Rectal smooth muscle tissue (tissue), 1 donor: ENCODE measurements around the gene GOLGA6L7.
"Not testable (repeated sequence)": the region's sequence is repeated elsewhere in the genome, so short reads cannot be mapped to it uniquely, and the experiment has no call there.

ENCODE experiments used
- H3K27ac ChIP-seq: one replicate; pipeline ENCODE4 v1.7.0; 2013; ENCODE audit warnings: low read depth, low read length, inconsistent platforms
- H3K27me3 ChIP-seq: one replicate; pipeline ENCODE4 v1.7.0; 2013; ENCODE audit warnings: low read length; ENCODE audit not compliant: control insufficient read depth, insufficient read depth
- H3K36me3 ChIP-seq: one replicate; pipeline ENCODE4 v1.7.0; 2013; ENCODE audit warnings: low read length; ENCODE audit not compliant: control insufficient read depth, insufficient read depth
- H3K4me1 ChIP-seq: one replicate; pipeline ENCODE4 v1.7.0; 2013; ENCODE audit warnings: low read length; ENCODE audit not compliant: control insufficient read depth, insufficient read depth
- H3K4me3 ChIP-seq: one replicate; pipeline ENCODE4 v1.7.0; 2013; ENCODE audit warnings: low read length
- H3K9ac ChIP-seq: one replicate; pipeline ENCODE4 v1.7.0; 2013; ENCODE audit warnings: low read length

The GOLGA6L7 gene

GRCh38 chr15:28879551-28879950 is 31.1 kb upstream of the GOLGA6L7 start:
- Histone ChIP-seq H3K4me1 (no peaks in the 10 kb centered on the region), H3K27ac (no peak overlapping the region), H3K4me3 (no peak overlapping the region), H3K27me3 (peaks cover 2% of the 10 kb centered on the region), H3K36me3 (no peaks in the 10 kb centered on the region), H3K9ac (no peak overlapping the region)

GRCh38 chr15:28878209-28878608 is 29.8 kb upstream of the GOLGA6L7 start:
- no peaks in the 10 kb centered on the region for H3K36me3 ChIP-seq

GRCh38 chr15:28876845-28877185 is 28.4 kb upstream of the GOLGA6L7 start:
- H3K27me3 ChIP-seq, result no peaks in the 10 kb centered on the region
- no peak overlapping the region for H3K9ac ChIP-seq
- no peak overlapping the region for H3K4me3 ChIP-seq
- no peak overlapping the region for H3K27ac ChIP-seq
- H3K4me1 ChIP-seq, result no peaks in the 10 kb centered on the region
- no peaks in the 10 kb centered on the region for H3K36me3 ChIP-seq

More at GRCh38 chr15:28878209-28878608, 29.8 kb upstream of the GOLGA6L7 start:
- H3K4me1 ChIP-seq, result no peaks in the 10 kb centered on the region
- no peak overlapping the region for H3K4me3 ChIP-seq
- H3K27me3 ChIP-seq, result no peaks in the 10 kb centered on the region
- H3K27ac ChIP-seq, result no peak overlapping the region
- H3K9ac ChIP-seq, result no peak overlapping the region

- no peak overlapping the region for H3K4me3 ChIP-seq
- H3K27me3 ChIP-seq, result no peaks in the 10 kb centered on the region
- no peak overlapping the region for H3K9ac ChIP-seq
- no peaks in the 10 kb centered on the region for H3K36me3 ChIP-seq
- H3K4me1 ChIP-seq, result no peaks in the 10 kb centered on the region
- no peak overlapping the region for H3K27ac ChIP-seq
Measured at GRCh38 chr15:28876131-28876844, 27.8 kb upstream of the GOLGA6L7 start.

GRCh38 chr15:28875461-28876000 is 27.1 kb upstream of the GOLGA6L7 start:
- Histone ChIP-seq H3K27me3 (no peaks in the 10 kb centered on the region), H3K27ac (no peak overlapping the region), H3K4me3 (no peak overlapping the region), H3K9ac (no peak overlapping the region), H3K4me1 (no peaks in the 10 kb centered on the region), H3K36me3 (no peaks in the 10 kb centered on the region)

- Histone ChIP-seq H3K27me3 (no peaks in the 10 kb centered on the region), H3K36me3 (no peaks in the 10 kb centered on the region), H3K27ac (no peak overlapping the region), H3K4me1 (no peaks in the 10 kb centered on the region), H3K4me3 (no peak overlapping the region), H3K9ac (no peak overlapping the region)
Measured at GRCh38 chr15:28873585-28874190, 25.2 kb upstream of the GOLGA6L7 start.

GRCh38 chr15:28873006-28873405 is 24.6 kb upstream of the GOLGA6L7 start:
- Histone ChIP-seq H3K36me3 (no peaks in the 10 kb centered on the region), H3K27ac (no peak overlapping the region), H3K9ac (no peak overlapping the region), H3K4me1 (no peaks in the 10 kb centered on the region), H3K27me3 (no peaks in the 10 kb centered on the region), H3K4me3 (no peak overlapping the region)

GRCh38 chr15:28871168-28871567 is 22.7 kb upstream of the GOLGA6L7 start:
- Histone ChIP-seq H3K27ac (no peak overlapping the region), H3K4me1 (no peaks in the 10 kb centered on the region), H3K9ac (no peak overlapping the region), H3K27me3 (no peaks in the 10 kb centered on the region), H3K36me3 (no peaks in the 10 kb centered on the region), H3K4me3 (no peak overlapping the region)

- Histone ChIP-seq H3K9ac (no peak overlapping the region), H3K4me3 (no peak overlapping the region), H3K27me3 (no peaks in the 10 kb centered on the region), H3K27ac (no peak overlapping the region), H3K36me3 (no peaks in the 10 kb centered on the region), H3K4me1 (no peaks in the 10 kb centered on the region)
Measured at GRCh38 chr15:28868744-28869345, 20.4 kb upstream of the GOLGA6L7 start.

- H3K9ac ChIP-seq, H3K4me3 ChIP-seq, H3K4me1 ChIP-seq, H3K27me3 ChIP-seq, H3K27ac ChIP-seq, H3K36me3 ChIP-seq: not testable (repeated sequence)
Measured at GRCh38 chr15:28861589-28862293, 13.3 kb upstream of the GOLGA6L7 start.

- no peak overlapping the region for H3K4me3 ChIP-seq
- no peak overlapping the region for H3K27ac ChIP-seq
- no peaks in the 10 kb centered on the region for H3K36me3 ChIP-seq
- H3K4me1 ChIP-seq, result no peaks in the 10 kb centered on the region
- H3K9ac ChIP-seq, result no peak overlapping the region
- H3K27me3 ChIP-seq, result no peaks in the 10 kb centered on the region
Measured at GRCh38 chr15:28861031-28861534, 12.6 kb upstream of the GOLGA6L7 start.

- H3K4me3 ChIP-seq, H3K4me1 ChIP-seq, H3K9ac ChIP-seq, H3K36me3 ChIP-seq, H3K27me3 ChIP-seq, H3K27ac ChIP-seq: not testable (repeated sequence)
Measured at GRCh38 chr15:28854578-28854977, 6.1 kb upstream of the GOLGA6L7 start.
